Activated CD4-positive, alpha-beta T cell treated with anti-CD3 and anti-CD28 coated beads, Interleukin-2, amount 50 U/mL, for 1 hour (primary cell): ENCODE results near the gene GALR2.
"Not testable (repeated sequence)": the region's sequence is repeated elsewhere in the genome, so short reads cannot be mapped to it uniquely, and the experiment has no call there.

Experiments
- DNase-seq: peaks from one replicate; pipeline ENCODE4 v3.0.0-alpha.2; 2020

GALR2 gene, protein sequence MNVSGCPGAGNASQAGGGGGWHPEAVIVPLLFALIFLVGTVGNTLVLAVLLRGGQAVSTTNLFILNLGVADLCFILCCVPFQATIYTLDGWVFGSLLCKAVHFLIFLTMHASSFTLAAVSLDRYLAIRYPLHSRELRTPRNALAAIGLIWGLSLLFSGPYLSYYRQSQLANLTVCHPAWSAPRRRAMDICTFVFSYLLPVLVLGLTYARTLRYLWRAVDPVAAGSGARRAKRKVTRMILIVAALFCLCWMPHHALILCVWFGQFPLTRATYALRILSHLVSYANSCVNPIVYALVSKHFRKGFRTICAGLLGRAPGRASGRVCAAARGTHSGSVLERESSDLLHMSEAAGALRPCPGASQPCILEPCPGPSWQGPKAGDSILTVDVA

DNA sequence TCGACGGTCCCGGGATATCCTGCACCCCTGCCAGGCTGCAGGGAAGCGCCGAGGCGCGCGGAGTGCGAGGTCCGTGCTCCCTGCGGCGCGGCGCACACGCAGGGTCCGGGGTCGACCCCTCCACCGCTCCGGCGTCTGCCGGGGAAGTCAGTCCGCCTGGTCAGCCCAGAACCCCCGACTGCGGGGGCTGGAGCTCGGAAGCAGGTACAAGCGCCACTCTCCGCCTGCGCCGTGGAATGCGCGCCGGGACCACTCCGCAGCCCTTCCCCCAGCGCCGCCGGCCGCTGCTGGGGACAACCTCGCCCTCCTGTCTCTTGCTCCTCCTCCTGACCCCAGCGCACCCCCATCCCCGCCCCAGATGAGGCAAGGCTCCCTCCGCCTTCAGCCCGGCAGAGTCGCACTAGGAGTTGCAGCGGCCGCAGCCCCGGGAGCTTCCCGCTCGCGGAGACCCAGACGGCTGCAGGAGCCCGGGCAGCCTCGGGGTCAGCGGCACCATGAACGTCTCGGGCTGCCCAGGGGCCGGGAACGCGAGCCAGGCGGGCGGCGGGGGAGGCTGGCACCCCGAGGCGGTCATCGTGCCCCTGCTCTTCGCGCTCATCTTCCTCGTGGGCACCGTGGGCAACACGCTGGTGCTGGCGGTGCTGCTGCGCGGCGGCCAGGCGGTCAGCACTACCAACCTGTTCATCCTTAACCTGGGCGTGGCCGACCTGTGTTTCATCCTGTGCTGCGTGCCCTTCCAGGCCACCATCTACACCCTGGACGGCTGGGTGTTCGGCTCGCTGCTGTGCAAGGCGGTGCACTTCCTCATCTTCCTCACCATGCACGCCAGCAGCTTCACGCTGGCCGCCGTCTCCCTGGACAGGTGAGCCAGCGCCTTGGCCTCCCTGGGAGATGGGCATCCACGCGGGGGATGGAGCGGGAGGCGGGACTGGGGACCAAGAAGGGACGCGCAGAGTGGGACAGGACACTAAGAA is at the start of gene GALR2:
TSS of gene GALR2 (plus strand) at position 392 of the 974 bp plus-strand sequence. CDS start at position 495, 103 bp downstream.
- DNase-seq = no peak

DNA sequence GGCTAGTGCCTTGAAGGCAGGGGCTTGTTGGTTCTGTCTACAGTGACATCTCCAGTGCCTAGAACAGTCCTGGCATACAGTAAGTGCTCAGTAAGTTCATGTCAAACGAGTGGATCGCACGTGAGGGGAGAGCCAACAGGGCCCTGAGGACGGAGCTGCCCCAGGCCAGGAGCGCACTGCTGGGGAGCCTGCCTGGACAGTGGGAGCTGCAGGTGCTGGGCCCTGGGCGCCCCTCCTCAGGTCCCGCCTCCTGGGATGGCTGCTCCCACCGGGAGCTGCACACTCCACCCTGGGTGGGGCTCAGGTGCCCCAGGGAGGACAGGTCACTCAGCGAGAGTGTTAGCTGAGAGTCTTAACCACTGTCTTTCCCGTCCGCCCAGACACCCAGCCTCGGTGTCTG is 49.3 kb upstream of the GALR2 start:
- DNase-seq = no peak

DNA sequence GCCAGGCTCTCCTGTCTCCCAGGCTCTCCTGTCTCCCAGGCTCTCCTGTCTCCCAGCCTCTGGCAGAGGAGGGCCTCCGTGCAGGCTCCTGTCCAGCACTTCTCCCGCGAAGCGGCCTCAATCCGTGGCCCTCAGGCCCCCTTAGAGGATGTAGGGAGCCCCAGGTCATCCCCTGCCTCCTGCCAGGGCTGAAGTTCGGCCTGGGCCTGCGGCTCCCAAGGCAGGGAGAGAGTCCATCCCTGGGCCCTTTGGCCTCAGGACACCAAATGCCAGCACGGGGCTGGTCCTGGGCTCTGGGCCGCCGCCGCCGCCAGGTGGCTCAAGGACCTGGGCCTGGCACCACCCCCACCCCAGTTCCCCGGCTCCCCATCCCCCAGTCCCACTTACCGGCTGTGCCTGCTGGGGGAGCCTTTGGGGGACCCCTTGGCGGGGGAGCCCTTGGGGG is 47.8 kb upstream of the GALR2 start:
- no peak for DNase-seq

DNA sequence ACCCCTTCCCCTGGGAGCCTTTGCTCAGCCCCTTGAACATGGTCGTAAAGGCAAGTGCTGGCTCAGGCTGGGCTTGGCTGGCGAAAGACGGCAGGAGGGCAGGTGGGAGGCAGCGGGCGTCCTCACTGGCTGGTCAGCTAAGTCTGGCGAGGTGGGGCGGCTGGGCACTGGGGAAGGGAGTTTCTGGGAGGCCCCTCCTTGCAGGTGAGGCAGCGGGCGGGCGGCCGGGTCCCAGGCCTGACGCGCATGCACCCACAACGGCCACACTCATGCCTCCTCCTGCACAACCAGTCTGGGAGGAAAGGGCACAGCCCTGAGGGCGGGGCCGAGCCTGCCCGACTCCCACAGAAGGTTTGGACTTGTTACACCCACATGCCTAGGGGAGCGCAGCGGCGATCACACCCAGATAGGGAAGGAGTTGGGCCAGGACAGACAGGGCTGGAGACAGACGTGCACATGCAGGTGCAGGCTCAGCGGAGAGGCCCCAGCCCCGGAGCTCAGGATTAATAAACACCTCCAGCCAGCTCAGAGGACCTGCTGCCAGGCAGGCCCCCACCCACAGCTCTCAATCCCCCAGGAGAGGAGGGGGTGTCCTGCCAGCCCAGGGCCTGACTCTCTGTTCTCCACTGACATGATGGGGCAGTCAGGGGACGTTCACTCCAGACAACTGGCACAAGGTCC is 47.3 kb upstream of the GALR2 start, which contains the start of gene EVPL:
TSS of gene EVPL (minus strand) at position 148 of the 681 bp plus-strand sequence. CDS start at position 40, 108 bp downstream.
- no peak for DNase-seq

DNA sequence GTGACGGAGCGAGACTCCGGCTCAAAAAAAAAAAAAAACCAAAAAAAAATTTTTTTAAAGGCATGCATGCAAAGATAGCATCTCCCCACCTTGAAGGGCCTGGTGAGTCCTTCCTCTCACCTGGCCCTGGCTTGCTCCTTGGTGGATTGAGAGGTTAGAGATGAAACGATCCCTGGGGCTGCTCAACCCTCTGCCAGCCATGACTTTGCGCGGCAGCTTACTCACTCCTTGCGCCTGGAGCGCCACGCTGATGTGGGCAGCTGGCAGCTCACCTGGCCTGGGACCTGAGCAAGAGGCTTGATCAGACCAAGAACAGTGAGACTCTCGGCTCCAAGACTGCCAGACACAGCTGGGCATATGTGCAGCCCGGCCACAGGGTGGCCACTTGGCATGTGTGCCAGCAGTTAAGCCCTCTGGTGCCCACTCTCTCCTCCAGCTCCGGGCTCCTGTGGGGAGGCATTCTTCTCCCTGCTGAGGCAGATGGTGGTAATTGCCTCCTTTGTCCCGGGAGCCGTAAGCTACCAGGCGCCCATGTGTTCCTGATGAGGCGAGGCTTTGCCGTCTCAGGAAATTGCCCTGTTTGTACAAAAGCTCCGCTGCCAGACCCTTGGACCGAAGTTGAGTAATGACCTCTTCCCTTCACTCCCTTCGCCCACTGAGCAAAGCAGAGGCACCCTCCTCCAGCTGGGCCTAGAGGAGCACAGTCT is 42.4 kb upstream of the GALR2 start:
- no peak for DNase-seq

DNA sequence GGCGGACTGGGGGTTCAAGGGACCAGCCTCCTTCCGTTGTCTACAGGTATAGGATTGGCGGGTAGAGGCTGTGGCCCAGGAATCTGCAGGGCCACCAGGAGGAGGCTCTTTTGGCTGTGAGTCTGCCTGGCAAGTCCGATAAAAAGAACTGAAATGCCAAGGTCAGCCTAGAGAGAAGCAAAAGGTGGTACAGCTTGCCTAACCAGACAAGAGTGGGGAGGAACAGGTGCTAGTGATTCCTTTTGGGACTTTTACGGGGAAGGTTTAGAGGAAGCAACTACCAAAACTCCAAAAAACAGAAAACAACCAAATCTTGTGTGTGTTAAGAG is 41.8 kb upstream of the GALR2 start:
- DNase-seq = no peak

DNA sequence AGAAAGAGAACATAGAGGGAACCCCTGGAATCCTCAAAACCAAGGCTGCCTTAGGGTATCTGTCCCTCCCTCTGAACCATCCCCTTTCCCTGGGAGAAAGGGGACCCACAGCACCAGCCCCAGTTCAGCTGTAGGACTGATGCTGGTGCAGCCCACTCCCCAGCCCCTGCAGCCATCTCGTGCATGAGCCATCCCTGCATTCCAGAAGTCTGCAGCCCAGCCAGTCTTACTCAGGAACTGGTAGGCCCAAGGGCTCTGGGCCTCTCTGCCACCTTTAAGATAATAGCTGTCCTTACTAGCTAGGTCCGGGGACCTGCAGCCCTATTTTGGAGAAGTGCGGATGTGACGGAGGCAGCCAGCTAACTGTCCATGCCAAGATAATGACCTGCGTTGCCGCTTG is 41.4 kb upstream of the GALR2 start:
- no peak for DNase-seq

DNA sequence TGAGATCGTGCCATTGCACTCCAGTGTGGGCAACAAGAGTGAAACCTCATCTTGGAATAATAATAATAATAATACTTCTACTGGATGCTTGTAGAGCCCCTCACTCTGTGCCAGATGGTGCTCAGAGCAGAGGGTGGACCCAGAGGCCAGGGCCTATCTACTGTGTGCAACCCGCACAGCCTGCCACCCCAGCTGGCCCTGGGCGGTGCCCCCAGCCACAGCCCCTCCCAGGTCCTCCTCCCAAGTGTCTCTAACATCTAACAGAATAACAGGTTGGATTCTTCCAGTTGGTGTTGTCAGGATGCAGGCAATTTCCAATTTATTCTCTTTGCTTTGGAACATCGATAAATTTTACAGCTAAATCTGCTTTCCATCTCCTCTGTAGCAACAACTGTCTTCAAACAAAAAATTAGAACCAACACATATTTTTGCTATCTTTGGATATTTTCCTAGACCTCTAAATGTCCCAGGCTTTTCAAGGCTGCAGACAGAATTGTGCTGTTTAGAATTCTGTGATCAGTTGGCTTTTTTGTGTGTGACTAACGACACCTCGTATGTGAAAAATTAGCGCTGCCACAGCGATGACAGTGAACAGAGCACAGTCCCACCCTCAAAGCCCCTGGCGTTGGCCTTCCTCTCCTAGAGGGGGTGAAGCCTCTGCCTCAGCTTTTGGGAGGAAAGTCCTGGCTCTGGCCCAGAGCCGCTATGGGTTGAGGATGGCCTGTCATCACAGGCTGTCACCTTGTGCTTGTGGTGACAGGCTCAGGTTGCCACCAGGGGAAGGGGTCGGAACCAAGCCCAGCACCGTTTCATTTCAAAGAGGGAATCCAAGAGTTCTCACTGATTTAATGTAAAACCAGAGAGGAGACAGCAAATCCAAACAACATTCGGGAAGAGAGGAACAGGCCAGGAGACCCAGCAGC is 39.9 kb upstream of the GALR2 start:
- no peak for DNase-seq

DNA sequence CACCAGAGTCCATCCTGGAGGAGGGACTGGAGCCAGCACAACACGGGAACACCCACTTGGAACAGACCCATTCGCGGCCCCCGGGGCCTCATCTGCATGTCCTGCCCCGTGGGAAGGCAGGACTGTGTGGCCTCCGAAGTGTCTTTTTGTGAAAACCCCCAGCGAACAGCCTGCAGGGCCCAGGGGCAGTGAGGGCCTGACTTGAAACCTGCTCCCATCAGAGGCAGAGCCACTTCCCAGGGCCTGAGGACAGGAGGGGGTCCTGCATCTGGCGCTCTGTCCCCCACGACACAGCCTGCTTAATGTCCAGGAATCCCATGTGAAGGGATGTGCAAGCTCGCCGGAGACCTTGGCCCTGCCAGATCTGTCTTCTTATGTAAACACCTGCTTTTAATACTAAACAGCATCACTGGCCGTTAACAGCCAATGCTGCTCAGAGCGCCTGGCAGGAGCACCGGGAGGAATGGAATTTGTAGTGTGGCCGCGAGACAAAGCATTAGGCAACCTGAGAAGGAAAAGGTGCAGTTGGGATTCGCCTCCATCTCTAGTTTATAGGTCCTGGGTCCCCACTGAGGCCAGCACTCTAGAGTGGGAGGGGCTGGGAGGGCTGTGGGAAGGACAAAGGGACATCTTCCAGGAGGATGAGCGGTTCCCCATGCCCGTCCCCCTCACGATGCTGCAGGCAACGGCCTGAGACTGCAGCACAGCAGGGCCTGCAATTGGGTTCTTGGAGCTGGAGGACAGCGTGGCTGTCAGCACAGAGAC is 37.9 kb upstream of the GALR2 start:
- DNase-seq = no peak

DNA sequence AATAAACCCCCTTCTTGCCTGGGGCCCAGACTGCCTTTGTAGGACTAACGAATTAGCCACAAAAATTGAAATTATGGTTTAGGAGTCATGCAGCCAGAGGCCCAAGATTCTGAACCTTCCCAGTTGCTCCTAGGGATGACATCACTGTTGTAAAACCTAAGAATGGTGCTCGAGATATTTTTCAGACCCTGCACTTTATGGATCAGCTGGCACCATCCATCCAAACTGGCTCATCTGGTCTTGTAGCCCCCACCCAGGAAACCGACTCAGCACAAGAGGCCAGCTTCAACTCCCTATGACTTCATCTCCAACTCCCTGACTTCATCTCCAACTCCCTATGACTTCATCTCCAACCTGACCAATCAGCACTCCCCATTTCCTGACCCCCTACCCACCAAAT is 36.5 kb upstream of the GALR2 start:
- DNase-seq = no peak

DNA sequence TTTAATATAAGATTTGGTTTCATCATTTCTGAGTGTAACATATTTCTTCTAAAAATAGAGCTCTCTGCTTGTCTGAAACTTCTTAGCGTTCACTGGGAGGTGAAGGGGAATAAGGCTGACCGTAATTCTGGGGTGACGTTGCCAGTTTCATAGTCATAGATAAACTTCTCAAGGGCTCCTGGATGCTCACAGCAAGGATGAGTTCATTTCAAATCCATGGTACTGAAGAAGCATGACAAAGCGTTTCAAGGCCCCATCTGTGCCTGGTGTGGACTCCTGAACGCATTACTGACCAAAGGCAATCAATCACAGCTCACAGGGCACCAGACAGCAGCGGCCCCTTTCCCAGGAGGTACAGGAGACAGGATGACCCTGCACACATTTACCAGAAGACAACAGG is 35.5 kb upstream of the GALR2 start:
- no peak for DNase-seq

DNA sequence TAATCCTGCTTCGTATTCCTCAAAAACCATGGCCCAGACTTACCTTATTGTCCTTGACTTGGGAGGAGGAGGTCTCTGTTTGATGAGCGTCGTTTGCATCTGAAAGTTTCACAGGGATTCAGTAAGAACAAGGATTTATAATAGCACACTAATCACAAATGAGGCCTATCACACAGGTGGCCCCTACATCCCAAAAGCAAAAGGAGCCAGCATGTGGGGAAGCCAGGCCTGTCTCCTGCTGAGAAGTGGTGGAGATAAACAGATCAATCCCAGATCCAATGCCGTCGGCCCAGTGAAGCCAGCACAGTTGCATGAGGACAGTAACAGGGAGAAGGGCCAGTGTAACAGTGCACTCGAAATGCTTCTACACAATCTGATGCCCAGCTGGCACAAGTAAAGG is 34.2 kb upstream of the GALR2 start:
- DNase-seq = no peak

DNA sequence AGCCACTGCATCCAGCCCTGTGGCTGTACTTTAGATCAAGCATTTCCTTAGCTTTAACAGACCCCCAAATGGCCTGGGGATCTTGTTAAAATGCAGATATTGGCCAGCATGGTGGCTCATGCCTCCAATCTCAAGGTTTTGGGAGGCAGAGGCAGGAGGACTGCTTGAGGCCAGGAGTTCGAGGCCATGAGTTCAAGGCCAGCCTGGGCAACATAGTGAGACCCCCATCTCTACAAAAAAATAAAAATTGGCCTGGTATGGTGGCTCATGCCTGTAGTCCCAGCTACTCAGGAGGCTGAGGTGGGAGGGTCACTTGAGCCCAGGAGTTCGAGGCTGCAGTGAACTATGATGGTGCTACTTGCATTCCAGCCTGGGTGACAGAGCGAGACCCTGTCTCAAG is 31.7 kb upstream of the GALR2 start:
- not testable (repeated sequence) for DNase-seq

DNA sequence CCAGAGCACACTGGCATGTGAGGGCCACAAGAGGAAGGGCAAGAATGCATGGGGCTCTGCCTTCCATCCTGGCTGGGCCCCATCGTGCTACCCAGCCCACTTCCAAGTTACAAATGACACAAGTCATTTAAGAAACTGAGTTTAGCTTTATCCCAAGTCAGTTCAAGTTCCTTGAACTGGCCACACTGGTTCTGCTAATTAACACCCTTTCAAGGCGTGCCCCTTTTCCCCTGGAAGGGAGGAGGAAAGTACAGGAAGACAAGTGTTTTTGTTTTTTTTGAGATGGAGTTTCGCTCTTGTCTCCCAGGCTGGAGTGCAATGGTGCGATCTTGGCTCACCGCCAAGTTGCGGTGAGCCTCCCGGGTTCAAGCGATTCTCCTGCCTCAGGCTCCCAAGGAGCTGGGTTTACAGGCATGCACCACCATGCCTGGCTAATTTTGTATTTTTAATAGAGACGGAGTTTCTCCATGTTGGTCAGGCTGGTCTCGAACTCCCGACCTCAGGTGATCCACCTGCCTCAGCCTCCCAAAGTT is 30.0 kb upstream of the GALR2 start:
- not testable (repeated sequence) for DNase-seq

DNA sequence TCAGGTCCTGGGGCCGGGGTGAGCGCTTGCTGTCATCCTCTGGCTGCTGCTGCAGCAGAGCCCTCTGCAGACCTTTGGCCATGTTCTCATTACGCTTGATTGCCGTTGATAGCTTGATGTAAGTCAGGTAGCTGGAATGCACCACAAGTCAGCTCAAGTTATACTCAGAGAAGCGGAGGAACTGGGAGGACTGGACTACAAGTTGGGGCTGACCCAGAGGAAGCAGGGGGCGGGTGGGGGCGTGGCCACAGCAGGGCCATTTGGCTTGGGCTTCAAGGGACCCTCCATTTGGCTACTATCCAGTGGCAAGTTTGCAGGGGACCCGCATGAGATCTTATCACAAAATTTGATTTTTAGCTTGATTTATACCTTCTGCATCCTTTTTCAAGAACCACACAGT is 28.5 kb upstream of the GALR2 start:
- no peak for DNase-seq

DNA sequence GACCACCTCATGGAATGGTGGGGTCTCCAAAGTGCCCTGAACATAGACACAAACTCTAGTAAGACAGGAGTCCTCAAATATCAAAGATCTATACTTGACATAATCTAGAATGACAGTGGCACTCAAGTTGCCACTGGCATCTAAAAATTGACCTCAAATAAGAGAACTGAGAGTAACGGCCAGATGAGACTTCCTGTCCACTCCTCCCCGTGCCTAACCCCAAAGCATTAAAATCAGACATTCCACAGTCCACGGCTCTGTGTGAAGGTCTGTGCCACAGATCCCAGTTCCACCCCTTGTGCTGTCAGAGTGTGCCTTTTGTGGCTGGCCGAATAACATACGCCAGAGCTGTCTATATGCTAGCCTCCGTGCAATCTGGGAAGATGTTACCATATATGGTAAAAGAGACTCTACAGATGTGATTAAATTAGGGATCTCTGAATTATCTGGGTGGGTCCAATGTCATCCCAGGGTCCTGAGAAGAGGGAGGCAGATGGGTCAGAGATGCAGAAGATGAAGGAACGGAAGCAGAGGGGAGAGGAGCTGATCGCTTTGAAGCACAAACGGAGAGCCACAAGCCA is 26.5 kb upstream of the GALR2 start:
- DNase-seq = no peak

DNA sequence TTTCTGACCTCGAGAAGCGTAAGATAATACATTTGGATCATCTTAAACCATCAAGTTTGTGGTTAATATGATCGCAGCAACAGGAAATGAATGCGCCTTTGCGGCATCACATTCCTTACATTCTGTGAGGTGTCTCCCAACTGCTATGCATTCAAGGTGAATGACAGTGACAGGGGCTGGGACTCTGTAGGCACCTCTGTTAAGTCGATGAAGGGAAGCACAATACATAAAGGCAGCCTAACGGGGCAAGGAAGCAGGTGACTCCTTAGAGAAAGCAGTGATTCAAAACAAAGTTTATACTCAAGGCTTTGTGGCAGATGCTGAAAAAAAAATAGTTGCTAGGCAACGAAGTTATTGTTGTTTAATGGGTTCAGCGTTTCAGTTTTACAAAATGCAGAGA is 25.9 kb upstream of the GALR2 start:
- no peak for DNase-seq

DNA sequence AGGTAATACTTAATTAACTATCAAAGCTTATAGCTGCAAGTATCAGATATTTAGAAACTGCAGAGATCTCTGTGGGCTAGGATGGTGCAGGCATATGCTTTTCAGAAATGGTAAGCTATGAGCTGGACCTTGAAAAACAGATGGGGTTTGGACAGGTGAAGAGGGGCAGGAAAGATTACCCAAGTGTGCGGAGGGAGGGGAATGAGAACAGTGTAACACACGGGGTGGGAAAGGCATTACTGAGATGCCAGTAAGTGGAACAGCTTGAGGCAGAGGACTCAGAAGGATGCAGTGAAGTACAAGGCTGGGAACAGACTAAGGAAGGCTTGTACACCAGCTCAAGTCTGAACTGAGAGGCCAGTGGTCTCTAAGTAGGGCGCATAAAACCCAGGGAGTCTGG is 25.3 kb upstream of the GALR2 start:
- no peak for DNase-seq

DNA sequence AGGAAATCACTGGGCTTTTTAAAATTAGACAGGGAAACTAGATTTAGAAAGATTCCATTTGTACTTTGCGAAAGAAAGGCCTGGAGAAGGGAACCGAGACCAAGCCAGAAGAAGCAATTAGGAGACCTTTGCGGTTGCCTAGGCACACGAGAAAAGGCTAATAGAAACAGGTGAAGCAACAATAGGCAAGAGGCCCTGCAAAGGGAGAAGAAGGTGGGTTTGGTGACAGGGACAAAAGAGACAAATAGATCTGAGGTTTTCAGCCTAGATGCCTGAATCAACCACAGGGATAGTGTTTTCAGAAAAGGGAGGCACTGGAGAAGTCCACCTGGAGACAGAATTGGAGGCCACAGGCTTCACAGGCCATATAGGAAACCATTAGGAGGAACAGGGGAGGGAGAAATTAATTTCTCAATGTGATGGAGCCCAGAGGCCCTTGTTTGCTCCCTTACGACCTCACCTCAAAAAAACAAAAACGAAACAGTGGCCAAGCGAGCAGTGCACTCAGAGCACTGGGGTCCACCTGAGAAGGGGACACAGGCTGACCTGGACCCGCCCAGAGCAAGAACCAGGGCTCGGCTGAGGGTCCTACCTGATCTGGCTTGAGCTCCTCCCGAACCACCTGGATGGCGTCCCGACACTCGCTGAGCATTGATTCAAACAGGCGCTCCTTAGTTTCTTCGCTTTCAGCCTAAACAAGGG is 24.6 kb upstream of the GALR2 start:
- no peak for DNase-seq
